ENCODE measurements around the gene LAMA2. TPM values are rescaled to one million over a fixed set of nuclear protein-coding genes. Genes with fewer than 3 reads are reported as not detected.

Gene LAMA2
- total RNA-seq, 1 experiment from 2014 or later, result 4.2 TPM

GRCh38 chr6:129046526-129046925, 163.6 kb downstream of the LAMA2 start:
- no peaks in the 10 kb centered on the region for H3K79me2 ChIP-seq (ENCODE audit: insufficient read depth, low read length)
- no peak overlapping the region for H3K14ac ChIP-seq (ENCODE audit: insufficient read depth, low read length)
- Mint-ChIP-seq H3K4me1 (no peaks in the 10 kb centered on the region), H3K27ac (no peak overlapping the region), H3K27me3 (ENCODE audit: low read depth) (no peaks in the 10 kb centered on the region), H3K9me3 (peaks cover 0 to 5% of the 10 kb centered on the region in 2 experiments; a peak in 2 of 5 replicates), H3K36me3 (ENCODE audit: insufficient read depth in 1 of 3, low read depth in 3 of 3) (peaks cover 0 to 5% (median 0%) of the 10 kb centered on the region in 3 experiments; a peak in 2 of 7 replicates), H3K4me3 (no peak overlapping the region)
- no peak overlapping the region for H4K91ac ChIP-seq (ENCODE audit: insufficient read length, low read depth, low read length)
- no peak overlapping the region for H3K4me2 ChIP-seq (ENCODE audit: insufficient read depth, insufficient read length, low read length)
- H3K9ac ChIP-seq (ENCODE audit: extremely low read depth, insufficient read length, low read length), result no peak overlapping the region
- TF ChIP-seq CTCF (conservative IDR thresholded peaks at IDR 0.05), result no peak
- H2BK120ac ChIP-seq (ENCODE audit: low read depth, low read length, poor library complexity, severe bottlenecking), result no peak overlapping the region
- H3K27ac ChIP-seq (ENCODE audit: insufficient read length, low read depth, low read length), result no peak overlapping the region
- no peaks in the 10 kb centered on the region for H3K27me3 ChIP-seq (ENCODE audit: insufficient read depth, low read length)
- no peaks in the 10 kb centered on the region for H3K4me1 ChIP-seq (ENCODE audit: insufficient read depth, low read length)
- no peak for DNase-seq
- no CpG with 5 or more reads among the region's 2 CpGs for WGBS (ENCODE audit: extremely low coverage, insufficient read length, low lambda C conversion rate)
- no peak overlapping the region for H2AK5ac ChIP-seq (ENCODE audit: insufficient read length, low read length)
- no peak overlapping the region for H3K18ac ChIP-seq (ENCODE audit: insufficient read length, low read depth, low read length)
- H2BK20ac ChIP-seq (ENCODE audit: low read depth, low read length, poor library complexity, severe bottlenecking), result no peak overlapping the region
- H2BK5ac ChIP-seq (ENCODE audit: insufficient read length, low read length), result no peak overlapping the region
- H3K23ac ChIP-seq (ENCODE audit: insufficient read length, low read depth, low read length), result no peak overlapping the region
- H3T11ph ChIP-seq (ENCODE audit: low read length), result no peak overlapping the region
- no peak overlapping the region for H2AFZ ChIP-seq (ENCODE audit: low read length)
- H3K56ac ChIP-seq (ENCODE audit: insufficient read length, low read depth, low read length), result no peak overlapping the region
- no peak overlapping the region for H2BK12ac ChIP-seq (ENCODE audit: insufficient read length, low read depth, low read length)
- H4K8ac ChIP-seq (replicated peaks; ENCODE audit: insufficient read length, low read depth, low read length), result no peak overlapping the region
- H3K9me3 ChIP-seq (ENCODE audit: control insufficient read depth, low read depth, low read length), result no peaks in the 10 kb centered on the region
- no peaks in the 10 kb centered on the region for H3K79me1 ChIP-seq (ENCODE audit: insufficient read depth, low read depth, low read length, poor library complexity, severe bottlenecking)
- no peak overlapping the region for H4K5ac ChIP-seq (ENCODE audit: insufficient read length, low read depth, low read length)
- no peaks in the 10 kb centered on the region for H4K20me1 ChIP-seq (ENCODE audit: control insufficient read depth, insufficient read depth, insufficient read length)
- H2BK15ac ChIP-seq (ENCODE audit: low read depth, low read length), result no peak overlapping the region
- no peak overlapping the region for H3K4ac ChIP-seq (ENCODE audit: low read depth, low read length)
- no peaks in the 10 kb centered on the region for H3K23me2 ChIP-seq (ENCODE audit: insufficient read length, low read depth, low read length, poor library complexity, severe bottlenecking)
